GM12878 (cell line): ENCODE measurements around the gene GSAP. TPM values are rescaled to one million over a fixed set of nuclear protein-coding genes. Genes with fewer than 3 reads are reported as not detected.

ENCODE experiments used
- ATAC-seq: fragments of 200-7000 bp; cut with Tn5 transposase; 3 replicates; pipeline ENCODE4 v1.9.1; 2020; ENCODE audit warnings: mild to moderate bottlenecking, moderate library complexity
- BruUV-seq: library from RNA; stranded (reverse); fragments of 400-500 nt; replicated peaks from 2 replicates; lab custom pipeline; 2021; lab: Mats Ljungman, UMichigan
- CTCF ChIA-PET: fragments of 300-600 bp; sonication (Branson Sonifier 250); formaldehyde crosslinking; extraction: SDS; loops from one replicate; lab custom pipeline; 2021; ENCODE audit warnings: inconsistent platforms; lab: Yijun Ruan, JAX
- POLR2A ChIA-PET: fragments of 350-600 bp; formaldehyde crosslinking; extraction: SDS; loops from one replicate; lab custom pipeline; 2021; ENCODE audit warnings: inconsistent platforms; lab: Charles Lee
- RAD21 ChIA-PET: fragments of 300-600 bp; sonication (Branson Sonifier 250); formaldehyde crosslinking; loops from one replicate; lab custom pipeline; 2023; ENCODE audit warnings: antibody characterized with exemption; ENCODE audit not compliant: unreplicated experiment; lab: Charles Lee
- SMC1A ChIA-PET: fragments of 300-600 bp; sonication (Branson Sonifier 250); formaldehyde crosslinking; loops from one replicate; lab custom pipeline; 2023; ENCODE audit not compliant: unreplicated experiment, uncharacterized antibody; lab: Charles Lee
- DNase-seq: peaks from one replicate; pipeline ENCODE4 v3.0.0-alpha.2; 2011; ENCODE audit warnings: low read depth, low spot score
- FAIRE-seq: peaks from 3 replicates; lab custom pipeline; 2011; peaks lifted over from hg19 to GRCh38; lab: Jason Lieb, UNC
- H2AFZ ChIP-seq: 2 replicates; pipeline ENCODE4 v1.6.0; 2011; ENCODE audit warnings: low read depth, low read length, control low read depth; ENCODE audit not compliant: control insufficient read depth
- H3K27ac ChIP-seq: 2 replicates; pipeline ENCODE4 v1.5.1; 2011; ENCODE audit warnings: control low read depth; ENCODE audit not compliant: control insufficient read depth, insufficient read depth
- H3K27me3 ChIP-seq, 2 experiments: replicated peaks in 1 of 2; 2 replicates each; pipeline versions ENCODE4 v1.6.0 to v1.6.1; 2011; ENCODE audit warnings: low read length in 1 of 2; ENCODE audit not compliant: control insufficient read depth in 2 of 2, insufficient read depth in 2 of 2
- H3K36me3 ChIP-seq, 2 experiments: 2 replicates each; pipeline ENCODE4 v1.5.1; 2011; ENCODE audit warnings: low read length in 1 of 2; ENCODE audit not compliant: control insufficient read depth in 2 of 2, insufficient read depth in 2 of 2
- H3K4me1 ChIP-seq: 2 replicates; pipeline ENCODE4 v1.6.1; 2011; ENCODE audit warnings: mild to moderate bottlenecking, low read length, moderate library complexity, mixed read lengths; ENCODE audit not compliant: control insufficient read depth, insufficient read depth
- H3K4me2 ChIP-seq: 2 replicates; pipeline ENCODE4 v1.6.0; 2011; ENCODE audit warnings: control low read depth; ENCODE audit not compliant: control insufficient read depth, insufficient read depth
- H3K4me3 ChIP-seq: fragments of 200-600 bp; sonication (generic); 2 replicates; pipeline ENCODE4 v1.5.1; 2016
- H3K79me2 ChIP-seq: 2 replicates; pipeline ENCODE4 v1.6.0; 2011; ENCODE audit warnings: low read length; ENCODE audit not compliant: control insufficient read depth, insufficient read depth
- H3K9ac ChIP-seq: 2 replicates; pipeline ENCODE4 v1.8.0; 2011; ENCODE audit warnings: low read length, control low read depth, mixed read lengths; ENCODE audit not compliant: control insufficient read depth, insufficient read depth
- H3K9me3 ChIP-seq: replicated peaks from 3 replicates; pipeline ENCODE4 v1.5.1; 2011; ENCODE audit warnings: mild to moderate bottlenecking, low read length; ENCODE audit not compliant: control insufficient read depth, insufficient read depth
- H4K20me1 ChIP-seq: 2 replicates; pipeline ENCODE4 v1.6.0; 2011; ENCODE audit not compliant: control insufficient read depth, insufficient read depth
- ATF2 ChIP-seq: IDR thresholded peaks from 2 replicates; pipeline ENCODE4 v1.6.1; 2012; ENCODE audit warnings: low read length, inconsistent platforms
- BCL11A ChIP-seq: IDR thresholded peaks from 2 replicates; pipeline ENCODE4 v1.6.1; 2011; ENCODE audit warnings: low read depth, low read length
- CHD4 ChIP-seq: fragments of 200-600 bp; sonication (generic); IDR thresholded peaks from 2 replicates; pipeline ENCODE4 v1.6.1; 2016; ENCODE audit warnings: mild to moderate bottlenecking
- FOS ChIP-seq: IDR thresholded peaks from 3 replicates; pipeline ENCODE4 v1.6.1; 2011; ENCODE audit warnings: borderline replicate concordance; ENCODE audit not compliant: insufficient read length; ENCODE audit errors: extremely low read depth
- FOXK2 ChIP-seq: fragments of 450-650 bp; IDR thresholded peaks from 2 replicates; pipeline ENCODE4 v1.6.1; 2017; ENCODE audit warnings: mild to moderate bottlenecking, moderate library complexity
- GABPA ChIP-seq: IDR thresholded peaks from 2 replicates; pipeline ENCODE4 v1.6.1; 2014; ENCODE audit warnings: antibody characterized with exemption, low read depth, mild to moderate bottlenecking, inconsistent platforms
- HDAC6 ChIP-seq: fragments of 200-600 bp; sonication (generic); IDR thresholded peaks from one replicate; pipeline ENCODE4 v1.8.0; 2017; ENCODE audit warnings: antibody characterized with exemption; ENCODE audit not compliant: unreplicated experiment
- HDGF ChIP-seq: fragments of 450-650 bp; IDR thresholded peaks from 2 replicates; pipeline ENCODE4 v1.6.1; 2016; ENCODE audit warnings: antibody characterized with exemption
- RAD51 ChIP-seq: fragments of 450-650 bp; IDR thresholded peaks from 2 replicates; pipeline ENCODE4 v1.6.1; 2016; ENCODE audit warnings: moderate library complexity, mild to moderate bottlenecking, inconsistent platforms
- RBBP5 ChIP-seq: fragments of 200-600 bp; sonication (generic); conservative IDR thresholded peaks from 2 replicates; pipeline ENCODE4 v1.6.1; 2016
- RCOR1 ChIP-seq: conservative IDR thresholded peaks from 2 replicates; pipeline ENCODE4 v1.6.1; 2012; ENCODE audit warnings: low read depth, low read length, improper control_type of control experiment
- RUNX3 ChIP-seq: IDR thresholded peaks from 2 replicates; pipeline ENCODE4 v1.6.1; 2012; ENCODE audit warnings: low read length, inconsistent platforms
- SMAD5 ChIP-seq: IDR thresholded peaks from 2 replicates; pipeline ENCODE4 v1.6.1; 2016; ENCODE audit warnings: antibody characterized with exemption, low read depth
- SMARCA5 ChIP-seq: fragments of 450-650 bp; IDR thresholded peaks from 2 replicates; pipeline ENCODE4 v1.6.1; 2017; ENCODE audit warnings: mild to moderate bottlenecking
- SMC3 ChIP-seq: IDR thresholded peaks from 2 replicates; pipeline ENCODE4 v1.6.1; 2011; ENCODE audit warnings: low read length, improper control_type of control experiment, borderline replicate concordance
- SRF ChIP-seq, 2 experiments: IDR thresholded peaks; 2 replicates each; pipeline ENCODE4 v1.6.1; 2011; ENCODE audit warnings: low read depth in 2 of 2, low read length in 2 of 2, mild to moderate bottlenecking in 1 of 2, moderate library complexity in 1 of 2
- TCF3 ChIP-seq: IDR thresholded peaks from 2 replicates; pipeline ENCODE4 v1.6.1; 2012; ENCODE audit warnings: low read depth, mild to moderate bottlenecking, low read length, borderline replicate concordance; ENCODE audit not compliant: insufficient read depth
- TCF7 ChIP-seq: IDR thresholded peaks from 2 replicates; pipeline ENCODE4 v1.6.1; 2014; ENCODE audit warnings: antibody characterized with exemption, borderline replicate concordance
- ZZZ3 ChIP-seq: IDR thresholded peaks from 2 replicates; pipeline ENCODE4 v1.6.1; 2011; ENCODE audit warnings: low read depth; ENCODE audit not compliant: control insufficient read depth, insufficient read length
- in situ Hi-C: fragments of 300-500 bp; cut with MboI; formaldehyde crosslinking; loops from 9 replicates; pipeline ENCODE4 v1.14.3; 2018; ENCODE audit warnings: mixed read lengths
- intact Hi-C: fragments of 100-400 bp; cut with micrococcal nuclease; formaldehyde crosslinking; loops from one replicate; pipeline ENCODE4 v1.14.2; 2022; ENCODE audit not compliant: unreplicated experiment
- polyA plus RNA-seq, 11 experiments: library from polyadenylated mRNA; depleted of rRNA in 4 of 11; unstranded in 6 of 11; stranded (reverse) in 5 of 11; fragments of >200 nt; fragmentation: Nextera tagmentation in 4 of 11; fragmentation: Illumina TruSeq in 1 of 11; extraction: Ambion mirVana in 4 of 11; extraction: Trizol in 1 of 11; gene quantifications; 1 replicate in 1 of 11; 2 replicates in 10 of 11; pipeline versions ENCODE4 v1.2.1 to v1.2.3, GENCODE V29; 2011 to 2016; ENCODE audit warnings: inconsistent platforms in 2 of 11, missing spikeins in 2 of 11, low read depth in 1 of 11
- total RNA-seq, 4 experiments: library from RNA; depleted of rRNA in 3 of 4; stranded (reverse); fragments of >200 nt in 3 of 4; fragmentation: Illumina TruSeq in 1 of 4; extraction: Trizol in 1 of 4; gene quantifications; 2 replicates each; pipeline versions ENCODE4 v1.2.1 to v1.2.3, GENCODE V29; 2013 to 2021

Gene GSAP
- total and polyA plus RNA-seq, 10 of the 15 experiments (the other 5 are each of a cell fraction or from before 2014, with no cell fraction given): 6.6 to 38.1 (median 21.8) TPM

GRCh38 chr7:77409005-77409738 is 7.0 kb downstream of the GSAP start (continued):
- TF ChIP-seq BCL11A: no peak
- no peak for TF ChIP-seq RAD51
- TF ChIP-seq FOS: no peak
- no peak for TF ChIP-seq FOXK2
- TF ChIP-seq ZZZ3: no peak
- TF ChIP-seq RBBP5: no peak
- no peak for TF ChIP-seq HDAC6
- no peak for TF ChIP-seq TCF3

- TF ChIP-seq GABPA: no peak
- TF ChIP-seq RUNX3: no peak
- TF ChIP-seq SMARCA5: no peak
- no peak for TF ChIP-seq SMAD5
- TF ChIP-seq HDGF: no peak
- TF ChIP-seq CHD4: no peak
- no peak for TF ChIP-seq TCF7
- no peak for TF ChIP-seq ATF2
- no peak for TF ChIP-seq RCOR1
- TF ChIP-seq SMC3: no peak
- no peak for TF ChIP-seq SRF (IDR thresholded peaks at IDR 0.05; ENCODE audit: low read depth in 2 of 2, low read length in 2 of 2)
- H4K20me1 ChIP-seq: no peaks in the 10 kb centered on the region
- FAIRE-seq: no peak
- intact Hi-C loops: no loop called here
- CTCF ChIA-PET: interaction anchor here (1.5 to 2.1 kb wide), 2 partner anchors 9 to 21 kb away, joined by 3 to 5 read pairs; partner anchors contain the start of gene GSAP
- H3K9ac ChIP-seq: no peak overlapping the region
- H2AFZ ChIP-seq: no peak overlapping the region
- no peaks in the 10 kb centered on the region for H3K27me3 ChIP-seq
- H3K4me3 ChIP-seq: no peak overlapping the region
- BruUV-seq: no TSS peak
- RAD21 ChIA-PET: no interaction called here
- no peaks in the 10 kb centered on the region for H3K36me3 ChIP-seq
- H3K79me2 ChIP-seq: no peaks in the 10 kb centered on the region
- SMC1A ChIA-PET: interaction anchor here (1.1 to 2.9 kb wide), 4 partner anchors 11 to 45 kb away, joined by 4 to 18 read pairs (median 6); no protein-coding TSS in a partner anchor
- H3K4me1 ChIP-seq: no peaks in the 10 kb centered on the region
- DNase-seq: no peak
- in situ Hi-C loops: no loop called here
- H3K4me2 ChIP-seq: no peak overlapping the region
- POLR2A ChIA-PET: interaction anchor here (0.7 to 3.6 kb wide), 5 partner anchors 11 to 21 kb away, joined by 3 to 12 read pairs (median 6); no protein-coding TSS in a partner anchor
- no peak overlapping the region for H3K27ac ChIP-seq
- H3K9me3 ChIP-seq: no peaks in the 10 kb centered on the region
- peak; percentile 51 for ATAC-seq
These were observed 8.2 kb downstream of the GSAP start for GRCh38 chr7:77407906-77408305.
